ENCODE data around the gene TMEM95.
A peak's percentile ranks its signal among the peaks of the same experiment; 100 is the strongest.
"Not testable (repeated sequence)": the region's sequence is repeated elsewhere in the genome, so short reads cannot be mapped to it uniquely, and the experiment has no call there.

The TMEM95 gene

GRCh38 chr17:7323731-7324437, 31.1 kb upstream of the TMEM95 start:
- peak; percentile 26 for DNase-seq

GRCh38 chr17:7324438-7324779, 30.5 kb upstream of the TMEM95 start:
- no peak for DNase-seq

- DNase-seq, result no peak
Measured at GRCh38 chr17:7325031-7325528, 29.9 kb upstream of the TMEM95 start.

GRCh38 chr17:7326186-7326585, 28.8 kb upstream of the TMEM95 start:
- no peak for DNase-seq

- no peak for DNase-seq
Measured at GRCh38 chr17:7327056-7327455, 27.9 kb upstream of the TMEM95 start.

- DNase-seq, result no peak
Measured at GRCh38 chr17:7327501-7327900, 27.5 kb upstream of the TMEM95 start.

- DNase-seq, result no peak
Measured at GRCh38 chr17:7328009-7328408, 26.9 kb upstream of the TMEM95 start.

GRCh38 chr17:7328840-7329373, 26.0 kb upstream of the TMEM95 start, which contains the start of gene NEURL4:
Gene NEURL4, minus strand, starts transcription at chr17:7329335. Its CDS starts 23 bp downstream, at chr17:7329312.
- DNase-seq, result no peak

- peak; percentile 99 for DNase-seq
Measured at GRCh38 chr17:7329374-7329996, 25.5 kb upstream of the TMEM95 start.

- DNase-seq, result peak; percentile 86
Measured at GRCh38 chr17:7329997-7330637, 24.8 kb upstream of the TMEM95 start.

GRCh38 chr17:7330638-7331015, 24.3 kb upstream of the TMEM95 start:
- DNase-seq, result no peak

GRCh38 chr17:7332111-7332510, 22.8 kb upstream of the TMEM95 start:
- no peak for DNase-seq

GRCh38 chr17:7332600-7333069, 22.3 kb upstream of the TMEM95 start:
- DNase-seq, result not testable (repeated sequence)

GRCh38 chr17:7334938-7335538, 19.9 kb upstream of the TMEM95 start:
- DNase-seq, result no peak

GRCh38 chr17:7335765-7336164, 19.2 kb upstream of the TMEM95 start:
- not testable (repeated sequence) for DNase-seq

GRCh38 chr17:7336240-7337175, 18.4 kb upstream of the TMEM95 start, which contains the start of gene ACAP1:
Gene ACAP1, plus strand, starts transcription at chr17:7336529. Its CDS starts 206 bp downstream, at chr17:7336735.
- DNase-seq, result no peak

GRCh38 chr17:7337600-7337999, 17.4 kb upstream of the TMEM95 start:
- not testable (repeated sequence) for DNase-seq

GRCh38 chr17:7340179-7340578, 14.8 kb upstream of the TMEM95 start:
- no peak for DNase-seq

- no peak for DNase-seq
Measured at GRCh38 chr17:7341842-7342241, 13.1 kb upstream of the TMEM95 start.

- DNase-seq, result no peak
Measured at GRCh38 chr17:7343250-7343649, 11.7 kb upstream of the TMEM95 start.

- no peak for DNase-seq
Measured at GRCh38 chr17:7346761-7347614, 8.0 kb upstream of the TMEM95 start.
